Liver (tissue), 3 donors: ENCODE data around the gene DDI1.

Source experiments
- ATF3 ChIP-seq: IDR thresholded peaks from 2 replicates; pipeline ENCODE4 v1.6.1; 2016; ENCODE audit warnings: antibody characterized with exemption
- EGR1 ChIP-seq, 2 donors: IDR thresholded peaks; 2 replicates each; pipeline ENCODE4 v1.6.1; 2016 to 2018; ENCODE audit warnings: antibody characterized with exemption in 2 of 2, low read depth in 2 of 2
- GABPA ChIP-seq, 2 donors: IDR thresholded peaks in 1 of 2; conservative IDR thresholded peaks in 1 of 2; 2 replicates each; pipeline ENCODE4 v1.6.1; 2016; ENCODE audit warnings: antibody characterized with exemption in 2 of 2, mild to moderate bottlenecking in 1 of 2, moderate library complexity in 1 of 2
- HNF4A ChIP-seq, 2 donors: conservative IDR thresholded peaks; 2 replicates each; pipeline ENCODE4 v1.6.1; 2016; ENCODE audit warnings: antibody characterized with exemption in 2 of 2, mild to moderate bottlenecking in 2 of 2
- JUND ChIP-seq, 2 donors: IDR thresholded peaks; 2 replicates each; pipeline ENCODE4 v1.6.1; 2016; ENCODE audit warnings: antibody characterized with exemption in 2 of 2
- MAX ChIP-seq: IDR thresholded peaks from 2 replicates; pipeline ENCODE4 v1.6.1; 2016; ENCODE audit warnings: antibody characterized with exemption
- RAD21 ChIP-seq, 2 donors: IDR thresholded peaks; 2 replicates each; pipeline ENCODE4 v1.6.1; 2016; ENCODE audit warnings: antibody characterized with exemption in 2 of 2, mild to moderate bottlenecking in 2 of 2
- REST ChIP-seq: IDR thresholded peaks from 2 replicates; pipeline ENCODE4 v1.6.1; 2016; ENCODE audit warnings: antibody characterized with exemption, mild to moderate bottlenecking
- RXRA ChIP-seq, 2 donors: IDR thresholded peaks; 2 replicates each; pipeline ENCODE4 v1.6.1; 2017 to 2018; ENCODE audit warnings: antibody characterized with exemption in 2 of 2, mild to moderate bottlenecking in 1 of 2
- SP1 ChIP-seq: IDR thresholded peaks from 2 replicates; pipeline ENCODE4 v1.6.1; 2018; ENCODE audit warnings: antibody characterized with exemption, mild to moderate bottlenecking
- TAF1 ChIP-seq: conservative IDR thresholded peaks from 2 replicates; pipeline ENCODE4 v1.6.1; 2016; ENCODE audit warnings: antibody characterized with exemption, mild to moderate bottlenecking
- YY1 ChIP-seq: IDR thresholded peaks from 2 replicates; pipeline ENCODE4 v1.6.1; 2016; ENCODE audit warnings: antibody characterized with exemption, mild to moderate bottlenecking
- TF ChIP-seq, protein P1 (sequence below): fragments of 150-350 bp; IDR thresholded peaks from 2 replicates; pipeline ENCODE4 v1.5.1; 2017; ENCODE audit warnings: improper control_type of control experiment, low read depth, low read length; ENCODE audit not compliant: missing input control
- TF ChIP-seq, protein P2 (sequence below): IDR thresholded peaks from 2 replicates; pipeline ENCODE4 v1.6.1; 2016; ENCODE audit warnings: antibody characterized with exemption
- donor health status: healthy.
- donor health status: healthy.

DNA sequence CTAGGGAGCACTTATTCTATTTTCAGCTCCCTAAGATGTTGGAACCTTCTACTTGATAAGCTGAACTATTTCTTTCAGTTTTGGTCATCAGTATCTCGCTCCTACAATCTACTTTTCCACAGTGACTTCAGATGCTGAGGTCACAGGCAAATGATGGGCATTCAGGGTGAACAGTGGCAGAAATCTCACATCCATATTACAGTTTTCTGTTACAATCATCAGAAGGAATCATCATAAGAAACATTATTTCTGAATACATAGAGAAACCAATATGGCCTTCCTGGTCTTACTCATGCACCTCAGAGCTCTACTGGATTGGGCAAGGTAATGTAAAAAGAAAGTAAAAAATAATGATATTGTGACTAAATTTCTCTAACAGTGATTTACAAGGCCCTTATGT, 39.4 kb upstream of the DDI1 start:
- TF ChIP-seq, protein P1, sequence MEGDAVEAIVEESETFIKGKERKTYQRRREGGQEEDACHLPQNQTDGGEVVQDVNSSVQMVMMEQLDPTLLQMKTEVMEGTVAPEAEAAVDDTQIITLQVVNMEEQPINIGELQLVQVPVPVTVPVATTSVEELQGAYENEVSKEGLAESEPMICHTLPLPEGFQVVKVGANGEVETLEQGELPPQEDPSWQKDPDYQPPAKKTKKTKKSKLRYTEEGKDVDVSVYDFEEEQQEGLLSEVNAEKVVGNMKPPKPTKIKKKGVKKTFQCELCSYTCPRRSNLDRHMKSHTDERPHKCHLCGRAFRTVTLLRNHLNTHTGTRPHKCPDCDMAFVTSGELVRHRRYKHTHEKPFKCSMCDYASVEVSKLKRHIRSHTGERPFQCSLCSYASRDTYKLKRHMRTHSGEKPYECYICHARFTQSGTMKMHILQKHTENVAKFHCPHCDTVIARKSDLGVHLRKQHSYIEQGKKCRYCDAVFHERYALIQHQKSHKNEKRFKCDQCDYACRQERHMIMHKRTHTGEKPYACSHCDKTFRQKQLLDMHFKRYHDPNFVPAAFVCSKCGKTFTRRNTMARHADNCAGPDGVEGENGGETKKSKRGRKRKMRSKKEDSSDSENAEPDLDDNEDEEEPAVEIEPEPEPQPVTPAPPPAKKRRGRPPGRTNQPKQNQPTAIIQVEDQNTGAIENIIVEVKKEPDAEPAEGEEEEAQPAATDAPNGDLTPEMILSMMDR: no peak
- TF ChIP-seq JUND (IDR thresholded peaks at IDR 0.05): no peak
- TF ChIP-seq RAD21 (IDR thresholded peaks at IDR 0.05): no peak
- TF ChIP-seq TAF1: no peak
- no peak for TF ChIP-seq REST
- TF ChIP-seq RXRA (IDR thresholded peaks at IDR 0.05): no peak
- no peak for TF ChIP-seq MAX
- TF ChIP-seq, protein P2, sequence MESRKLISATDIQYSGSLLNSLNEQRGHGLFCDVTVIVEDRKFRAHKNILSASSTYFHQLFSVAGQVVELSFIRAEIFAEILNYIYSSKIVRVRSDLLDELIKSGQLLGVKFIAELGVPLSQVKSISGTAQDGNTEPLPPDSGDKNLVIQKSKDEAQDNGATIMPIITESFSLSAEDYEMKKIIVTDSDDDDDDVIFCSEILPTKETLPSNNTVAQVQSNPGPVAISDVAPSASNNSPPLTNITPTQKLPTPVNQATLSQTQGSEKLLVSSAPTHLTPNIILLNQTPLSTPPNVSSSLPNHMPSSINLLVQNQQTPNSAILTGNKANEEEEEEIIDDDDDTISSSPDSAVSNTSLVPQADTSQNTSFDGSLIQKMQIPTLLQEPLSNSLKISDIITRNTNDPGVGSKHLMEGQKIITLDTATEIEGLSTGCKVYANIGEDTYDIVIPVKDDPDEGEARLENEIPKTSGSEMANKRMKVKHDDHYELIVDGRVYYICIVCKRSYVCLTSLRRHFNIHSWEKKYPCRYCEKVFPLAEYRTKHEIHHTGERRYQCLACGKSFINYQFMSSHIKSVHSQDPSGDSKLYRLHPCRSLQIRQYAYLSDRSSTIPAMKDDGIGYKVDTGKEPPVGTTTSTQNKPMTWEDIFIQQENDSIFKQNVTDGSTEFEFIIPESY: no peak
- TF ChIP-seq HNF4A (conservative IDR thresholded peaks at IDR 0.05): no peak
- TF ChIP-seq EGR1 (IDR thresholded peaks at IDR 0.05; ENCODE audit: low read depth in 2 of 2): no peak
- no peak for TF ChIP-seq YY1
- no peak for TF ChIP-seq GABPA (IDR thresholded peaks at IDR 0.05 in 1 of 2, conservative IDR thresholded peaks at IDR 0.05 in 1 of 2)
- TF ChIP-seq SP1: no peak
- no peak for TF ChIP-seq ATF3
